ENCODE data around the gene LRCH3.
A peak's percentile ranks its signal among the peaks of the same experiment; 100 is the strongest.
"Not testable (repeated sequence)": the region's sequence is repeated elsewhere in the genome, so short reads cannot be mapped to it uniquely, and the experiment has no call there.

The LRCH3 gene

GRCh38 chr3:197888511-197888910 is 97.5 kb downstream of the LRCH3 start:
- no peak for DNase-seq

DNA sequence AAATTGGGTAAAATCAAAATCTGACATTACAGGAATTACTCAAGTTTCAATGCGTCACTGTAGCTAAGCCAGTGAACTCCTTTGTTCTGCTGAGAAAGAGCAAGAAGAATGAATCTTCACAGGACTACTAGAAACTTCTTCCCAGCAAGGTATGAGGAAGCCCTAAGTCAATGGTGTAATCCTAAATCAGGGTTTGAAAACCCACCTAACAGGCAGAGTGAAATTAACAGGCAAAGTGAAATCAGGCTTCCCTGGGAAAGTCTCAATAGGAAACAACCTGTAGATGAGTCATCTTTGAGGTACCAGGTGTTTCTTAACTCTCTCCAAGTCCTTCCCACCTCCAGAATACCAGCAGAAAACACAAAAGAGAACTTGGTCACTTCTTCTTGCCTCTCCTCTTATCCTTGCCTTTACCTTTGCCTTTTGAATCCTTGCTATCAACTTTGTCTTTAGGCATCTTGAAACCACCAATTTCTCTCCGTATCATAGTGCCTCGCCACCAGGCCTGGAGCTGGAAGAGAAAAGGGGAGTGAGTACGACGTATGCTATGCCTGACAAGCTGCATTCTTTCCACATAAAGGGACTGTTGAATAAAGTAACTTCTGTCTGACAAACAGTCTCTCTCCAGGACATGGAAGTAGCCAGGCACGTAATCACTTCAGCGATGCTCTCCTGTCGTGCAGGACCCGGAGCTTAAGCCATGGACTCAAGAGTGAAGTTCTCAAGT is 98.3 kb downstream of the LRCH3 start:
- DNase-seq: no peak

GRCh38 chr3:197890693-197891092 is 99.6 kb downstream of the LRCH3 start:
- no peak for DNase-seq

- DNase-seq: no peak
Observed at GRCh38 chr3:197892162-197892561, 101.1 kb downstream of the LRCH3 start.

GRCh38 chr3:197896421-197896820 is 105.4 kb downstream of the LRCH3 start:
- no peak for DNase-seq

GRCh38 chr3:197899833-197900478 is 108.9 kb downstream of the LRCH3 start:
- no peak for DNase-seq

DNA sequence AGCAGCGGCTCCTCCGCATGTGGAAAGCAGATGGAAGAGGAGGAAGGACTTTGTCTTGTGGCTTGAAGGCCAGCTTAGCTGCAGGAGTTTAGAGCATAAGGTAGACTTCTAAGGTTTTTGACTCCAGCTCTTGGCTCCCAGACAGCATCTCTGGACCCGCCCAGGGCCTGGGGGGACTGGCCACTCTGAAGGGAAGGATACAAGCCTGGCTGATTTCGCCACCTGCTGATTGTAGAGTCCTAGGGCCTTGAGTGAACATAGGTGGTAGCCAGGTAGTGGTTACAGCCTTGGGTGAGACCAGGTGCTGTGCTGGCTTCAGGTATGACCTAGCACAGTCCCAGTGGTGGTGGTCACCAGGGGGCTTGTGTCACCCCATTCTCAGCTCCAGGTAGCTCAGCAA is 110.6 kb downstream of the LRCH3 start:
- no peak for DNase-seq

GRCh38 chr3:197906023-197906849 is 115.2 kb downstream of the LRCH3 start:
- peak; percentile 93 for DNase-seq

- no peak for DNase-seq
Observed at GRCh38 chr3:197906850-197907187, 115.8 kb downstream of the LRCH3 start.

- DNase-seq: no peak
Observed at GRCh38 chr3:197907196-197907595, 116.1 kb downstream of the LRCH3 start.

- not testable (repeated sequence) for DNase-seq
Observed at GRCh38 chr3:197908550-197908949, 117.5 kb downstream of the LRCH3 start.

DNA sequence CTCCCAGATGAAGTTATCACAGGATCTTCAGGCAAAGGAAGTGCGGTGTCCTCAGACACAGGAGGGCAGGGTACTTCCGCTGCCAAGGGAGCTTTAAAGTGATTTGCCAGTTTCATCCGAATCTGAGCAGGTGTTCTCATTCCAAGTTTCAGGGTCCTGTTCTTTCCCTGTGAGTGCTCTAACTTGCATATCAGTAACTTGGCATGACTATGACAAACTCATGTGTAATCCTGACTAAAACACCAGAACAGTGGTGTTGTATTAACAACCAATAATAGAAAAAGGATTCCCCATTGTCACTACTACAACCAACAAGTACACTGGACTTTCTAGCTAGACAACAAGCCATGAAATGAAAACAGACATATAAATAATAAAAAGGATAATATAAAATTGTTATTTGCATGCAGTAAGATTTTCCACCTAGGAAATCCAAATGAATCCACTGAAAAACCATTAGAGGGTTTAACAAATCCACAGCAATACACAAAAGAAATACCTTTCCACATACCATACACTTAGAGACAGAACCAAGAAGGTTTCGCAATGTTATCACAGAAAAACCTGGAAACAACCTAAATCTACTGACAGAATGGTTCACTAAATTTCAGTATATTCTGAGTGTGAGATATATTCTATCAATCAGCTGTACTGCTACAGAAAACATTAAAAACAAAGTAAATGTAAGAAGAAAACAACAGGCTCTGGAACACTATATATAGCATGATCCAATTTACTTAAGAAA is 118.1 kb downstream of the LRCH3 start:
- no peak for DNase-seq

DNA sequence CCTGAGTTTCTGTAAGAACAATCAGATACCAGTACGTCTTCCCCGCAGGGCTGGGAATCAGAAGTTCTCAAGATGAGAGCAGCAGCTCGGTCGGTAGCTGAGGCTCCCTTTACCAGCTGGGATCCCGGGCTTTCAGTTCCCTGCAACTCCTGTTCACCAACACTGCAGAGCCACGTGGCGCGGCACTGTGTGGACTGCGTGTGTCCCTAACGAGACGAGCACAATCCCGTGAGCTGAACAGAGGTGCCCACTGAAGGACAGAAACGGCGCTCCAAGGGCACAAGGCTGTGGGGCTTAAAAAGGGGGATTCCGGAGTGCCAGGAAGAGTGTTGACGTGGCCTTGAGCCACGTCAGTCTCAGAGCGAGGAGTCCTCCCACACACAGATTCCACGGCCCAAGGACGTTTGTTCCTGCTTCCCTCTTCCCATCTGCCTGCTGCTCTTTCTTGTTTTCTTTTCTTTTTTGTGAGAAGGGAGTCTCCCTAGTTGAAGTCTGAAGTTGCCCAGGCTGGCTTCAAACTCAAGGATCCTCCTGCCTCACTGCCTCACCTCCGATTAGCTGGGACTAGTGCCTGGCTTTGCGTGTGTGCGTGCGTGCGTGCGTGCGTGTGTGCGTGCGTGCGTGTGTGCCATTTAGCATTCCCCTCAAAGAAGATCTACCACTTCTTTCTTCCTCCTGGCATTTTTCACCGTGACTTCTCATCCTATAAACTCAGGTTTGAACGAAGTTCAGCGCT is 121.9 kb downstream of the LRCH3 start:
- DNase-seq: no peak

- no peak for DNase-seq
Observed at GRCh38 chr3:197913641-197914380, 122.8 kb downstream of the LRCH3 start.

DNA sequence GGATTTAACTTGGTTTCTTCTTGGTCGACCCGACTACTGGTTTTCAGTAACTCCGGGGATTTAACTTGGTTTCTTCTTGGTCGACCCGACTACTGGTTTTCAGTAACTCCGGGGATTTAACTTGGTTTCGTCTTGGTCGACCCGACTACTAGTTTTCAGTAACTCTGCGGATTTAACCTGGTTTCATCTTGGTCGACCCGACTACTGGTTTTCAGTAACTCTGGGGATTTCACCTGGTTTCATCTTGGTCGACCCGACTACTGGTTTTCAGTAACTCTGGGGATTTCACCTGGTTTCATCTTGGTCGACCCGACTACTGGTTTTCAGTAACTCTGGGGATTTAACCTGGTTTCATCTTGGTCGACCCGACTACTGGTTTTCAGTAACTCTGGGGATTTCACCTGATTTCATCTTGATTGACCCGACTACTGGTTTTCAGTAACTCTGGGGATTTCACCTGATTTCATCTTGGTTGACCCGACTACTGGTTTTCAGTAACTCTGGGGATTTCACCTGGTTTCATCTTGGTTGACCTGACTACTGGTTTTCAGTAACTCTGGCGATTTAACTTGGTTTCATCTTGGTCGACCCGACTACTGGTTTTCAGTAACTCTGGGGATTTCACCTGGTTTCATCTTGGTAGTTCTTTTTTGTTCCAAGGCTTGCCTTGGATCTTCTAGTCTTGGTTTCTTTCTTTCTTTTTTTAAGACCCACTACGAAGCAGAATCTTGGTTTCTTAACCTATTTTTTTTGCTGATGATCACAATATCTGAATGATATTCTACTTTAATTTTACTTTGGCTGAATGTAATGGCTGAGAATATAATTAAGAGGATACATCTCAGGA is 130.6 kb downstream of the LRCH3 start:
- not testable (repeated sequence) for DNase-seq

GRCh38 chr3:197926418-197926817 is 135.4 kb downstream of the LRCH3 start:
- DNase-seq: no peak

DNA sequence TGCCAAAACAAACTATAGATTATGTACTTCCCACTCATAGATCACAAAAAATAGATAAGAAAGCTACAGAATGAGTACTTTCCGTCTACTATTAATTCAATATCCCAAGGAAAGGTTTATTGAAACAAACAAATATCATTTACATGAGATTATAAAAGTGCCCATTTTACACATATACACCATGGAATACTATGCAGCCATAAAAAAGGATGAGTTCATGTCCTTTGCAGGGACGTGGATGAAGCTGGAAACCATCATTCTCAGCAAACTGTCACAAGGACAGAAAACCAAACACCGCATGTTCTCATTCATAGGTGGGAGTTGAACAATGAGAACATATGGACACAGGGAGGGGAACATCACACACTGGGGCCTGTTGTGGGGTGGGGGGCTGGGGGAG is 136.5 kb downstream of the LRCH3 start:
- not testable (repeated sequence) for DNase-seq

DNA sequence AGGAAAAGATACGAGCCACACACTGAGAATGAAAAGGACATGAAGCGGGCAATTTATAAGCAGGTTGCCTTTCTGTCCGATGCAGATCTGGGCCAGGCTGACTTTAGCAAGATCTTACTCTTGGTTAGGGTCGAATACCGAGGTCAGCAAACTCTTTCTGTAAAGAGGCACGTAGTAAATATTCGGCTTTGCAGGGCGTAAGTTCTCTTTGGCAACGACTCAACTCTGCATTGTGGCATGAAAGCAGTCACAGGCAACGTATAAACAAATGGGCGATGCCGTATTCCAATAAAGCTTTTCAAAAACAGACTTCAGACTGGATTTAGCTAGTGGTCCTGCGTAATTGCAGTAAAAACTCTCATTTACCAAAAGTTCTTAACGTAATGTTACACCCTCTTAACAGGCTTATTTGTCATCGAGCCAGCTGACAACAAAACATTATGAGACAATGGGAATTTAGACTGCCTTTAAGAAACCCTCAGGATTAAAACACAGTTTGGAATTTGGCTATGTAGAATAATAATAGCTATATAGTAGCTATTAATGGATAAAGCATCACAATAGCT is 145.8 kb downstream of the LRCH3 start:
- no peak for DNase-seq

Data from femur (tissue), 1 donor.